Stimulated activated CD4-positive, alpha-beta T cell treated with anti-CD3 and anti-CD28 coated beads, Interleukin-1b, Interleukin-23, amount 100 ng/mL, for 48 hours (primary cell): ENCODE measurements around the gene SPANXN1.
"Not testable (repeated sequence)": the region's sequence is repeated elsewhere in the genome, so short reads cannot be mapped to it uniquely, and the experiment has no call there.

Source experiments
- DNase-seq: peaks from one replicate; pipeline ENCODE4 v3.0.0-alpha.2; 2020

Gene SPANXN1, protein sequence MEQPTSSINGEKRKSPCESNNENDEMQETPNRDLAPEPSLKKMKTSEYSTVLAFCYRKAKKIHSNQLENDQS

DNA sequence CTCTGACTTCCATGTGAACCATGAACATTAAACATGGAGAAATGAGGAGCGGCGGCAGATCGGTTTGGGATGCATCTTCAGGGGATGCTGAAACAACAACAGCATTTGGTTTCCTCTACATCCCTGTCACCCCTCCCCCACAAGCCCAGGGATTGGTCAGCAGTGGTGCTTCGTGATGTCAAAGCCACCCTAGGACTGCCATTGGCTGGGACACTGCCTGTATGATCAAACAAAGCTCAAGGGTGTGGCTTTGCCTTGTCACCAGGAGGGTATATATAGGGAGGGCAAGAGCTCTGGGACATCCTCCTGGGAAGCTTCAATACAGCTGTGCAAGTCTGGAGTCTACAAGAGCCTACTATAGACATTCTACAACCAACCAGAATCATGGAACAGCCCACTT lies at the start of gene SPANXN1:
TSS of gene SPANXN1 (plus strand) at position 301 of the 400 bp plus-strand sequence. CDS start at position 385, 84 bp downstream.
- not testable (repeated sequence) for DNase-seq

GRCh38 chrX:145199078-145199477 lies 48.2 kb upstream of the SPANXN1 start:
- DNase-seq: no peak

DNA sequence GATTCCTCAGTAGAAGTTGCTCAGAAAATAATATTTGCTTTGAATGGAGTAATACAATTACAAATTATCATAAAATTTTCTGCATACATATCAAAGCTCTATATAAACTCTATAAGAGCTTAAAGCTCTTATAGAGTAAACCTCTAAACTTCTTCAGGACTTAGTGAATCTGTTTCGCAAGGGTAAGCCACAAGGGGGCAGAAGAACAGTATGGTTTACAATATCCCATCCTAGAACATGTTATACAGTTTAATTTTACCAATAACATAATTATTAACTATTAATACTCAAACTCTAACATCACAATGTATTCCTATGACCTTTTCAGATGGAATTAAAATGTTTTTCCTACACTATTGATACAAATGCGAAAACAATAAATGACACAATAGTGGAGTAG lies 33.8 kb upstream of the SPANXN1 start:
- DNase-seq: no peak

DNA sequence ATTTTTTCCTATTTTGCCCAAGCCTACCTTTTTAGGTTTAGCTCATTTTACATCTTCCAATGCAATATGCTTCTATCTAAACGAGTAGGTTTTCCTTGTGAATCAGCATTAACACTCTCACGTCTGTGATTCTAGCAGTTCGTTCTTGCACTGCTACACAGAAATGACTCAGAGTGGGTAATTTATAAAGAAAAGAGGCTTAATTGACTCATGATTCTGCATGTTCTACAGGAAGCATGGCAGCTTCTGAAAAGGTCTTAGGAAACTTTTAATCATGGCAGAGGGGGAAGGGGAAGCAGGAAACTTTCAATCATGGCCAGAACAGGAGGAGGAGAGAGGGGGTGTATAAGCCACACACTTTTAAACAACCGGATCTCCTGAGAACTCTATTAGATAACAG lies 44.9 kb downstream of the SPANXN1 start:
- no peak for DNase-seq
